HG03575 (cell line): Measurements from ENCODE around the gene CWC22.

Experiments
- ATAC-seq: cut with Tn5 transposase; IDR thresholded peaks from one replicate; pipeline ENCODE4 v1.9.1; 2021; ENCODE audit not compliant: unreplicated experiment, insufficient number of reproducible peaks, low FRiP score; ENCODE audit errors: extremely low read depth

Gene CWC22

GRCh38 chr2:179915395-179915992, 91.6 kb downstream of the CWC22 start:
- ATAC-seq = no peak

- ATAC-seq = no peak
Observed at GRCh38 chr2:179913809-179914208, 93.3 kb downstream of the CWC22 start.

GRCh38 chr2:179911569-179911968, 95.5 kb downstream of the CWC22 start:
- ATAC-seq = no peak

- no peak for ATAC-seq
Observed at GRCh38 chr2:179910735-179911113, 96.4 kb downstream of the CWC22 start.

- no peak for ATAC-seq
Observed at GRCh38 chr2:179909845-179910734, 97.0 kb downstream of the CWC22 start.

- ATAC-seq = no peak
Observed at GRCh38 chr2:179900655-179901054, 106.4 kb downstream of the CWC22 start.

GRCh38 chr2:179899666-179900065, 107.4 kb downstream of the CWC22 start:
- ATAC-seq = no peak

GRCh38 chr2:179898873-179899272, 108.2 kb downstream of the CWC22 start:
- no peak for ATAC-seq
